ENCODE results near the gene KDM1B. TPM values are rescaled to one million over a fixed set of nuclear protein-coding genes. Genes with fewer than 3 reads are reported as not detected.

The KDM1B gene
- total RNA-seq, 1 experiment from 2014 or later, result 15.8 TPM

DNA sequence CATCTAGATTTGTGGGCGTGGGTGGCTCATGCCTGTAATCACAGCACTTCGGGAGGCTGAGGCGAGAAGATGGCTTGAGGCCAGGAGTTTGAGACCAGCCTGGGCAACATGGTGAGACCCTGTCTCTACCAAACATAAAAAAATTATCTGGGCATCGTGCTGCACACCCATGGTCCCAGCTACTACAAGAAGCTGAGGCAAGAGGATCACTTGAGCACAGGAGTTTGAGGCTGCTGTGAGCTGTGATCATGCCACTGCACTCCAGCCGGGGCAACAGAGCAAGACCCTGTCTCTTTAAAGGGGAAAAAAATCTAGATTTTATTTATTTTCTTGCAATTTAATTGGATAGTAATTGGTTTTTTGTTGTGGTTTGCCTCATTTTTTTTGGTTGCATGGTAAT, 55.5 kb downstream of the KDM1B start:
- no peaks in the 10 kb centered on the region for H3K9me3 ChIP-seq (ENCODE audit: low read depth, low read length, poor library complexity, severe bottlenecking)
- intact Hi-C loops (cut with micrococcal nuclease; ENCODE audit: unreplicated experiment), result no loop called here
- H3K4me3 ChIP-seq (ENCODE audit: low read depth, low read length, poor library complexity, severe bottlenecking), result no peak overlapping the region
- ChIA-PET POLR2A (ENCODE audit: low non-redundant PET) (no interaction called here), CTCF (no interaction called here)
- no peaks in the 10 kb centered on the region for H3K27me3 ChIP-seq (replicated peaks; ENCODE audit: insufficient read depth, low read depth, low read length, poor library complexity)
- H3K4me1 ChIP-seq (ENCODE audit: insufficient read depth, low read length, poor library complexity, severe bottlenecking), result no peaks in the 10 kb centered on the region
- H3K27ac ChIP-seq (ENCODE audit: low read depth, low read length, poor library complexity, severe bottlenecking), result no peak overlapping the region
- no peaks in the 10 kb centered on the region for H3K36me3 ChIP-seq (ENCODE audit: insufficient read depth, low read length, poor library complexity, severe bottlenecking)
- BruUV-seq (replicated peaks), result no TSS peak
- DNase-seq (ENCODE audit: low spot score), result no peak
- TF ChIP-seq CTCF (conservative IDR thresholded peaks at IDR 0.05; ENCODE audit: low read depth, low read length) (no peak), EZH2 (IDR thresholded peaks at IDR 0.05; ENCODE audit: borderline replicate concordance, low read depth, low read length, poor library complexity, severe bottlenecking) (no peak)

DNA sequence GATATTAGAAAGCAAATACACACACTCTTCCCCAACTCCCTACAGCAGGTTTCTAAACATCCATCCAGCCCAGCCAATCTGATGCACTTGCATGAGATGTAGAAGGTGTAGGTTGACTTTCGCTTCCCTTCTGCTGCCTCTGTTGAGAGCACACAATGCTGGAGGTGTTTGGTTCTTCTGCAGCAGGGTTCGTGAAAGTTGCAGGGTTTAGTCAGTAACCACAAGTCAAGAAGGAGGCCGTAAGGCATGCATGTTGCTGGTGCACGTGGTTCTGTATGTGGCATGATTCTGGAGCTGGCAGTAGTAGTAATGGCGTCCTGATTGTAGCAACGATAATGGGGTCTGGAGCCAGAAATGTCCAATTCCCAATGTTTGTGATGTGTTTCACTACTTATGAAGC, 56.1 kb downstream of the KDM1B start:
- Histone ChIP-seq H3K36me3 (ENCODE audit: insufficient read depth, low read length, poor library complexity, severe bottlenecking) (no peaks in the 10 kb centered on the region), H3K27ac (ENCODE audit: low read depth, low read length, poor library complexity, severe bottlenecking) (no peak overlapping the region), H3K4me3 (ENCODE audit: low read depth, low read length, poor library complexity, severe bottlenecking) (no peak overlapping the region), H3K4me1 (ENCODE audit: insufficient read depth, low read length, poor library complexity, severe bottlenecking) (no peaks in the 10 kb centered on the region), H3K27me3 (replicated peaks; ENCODE audit: insufficient read depth, low read depth, low read length, poor library complexity) (no peaks in the 10 kb centered on the region), H3K9me3 (ENCODE audit: low read depth, low read length, poor library complexity, severe bottlenecking) (no peaks in the 10 kb centered on the region)
- BruUV-seq (replicated peaks), result no TSS peak
- TF ChIP-seq CTCF (conservative IDR thresholded peaks at IDR 0.05; ENCODE audit: low read depth, low read length) (no peak), EZH2 (IDR thresholded peaks at IDR 0.05; ENCODE audit: borderline replicate concordance, low read depth, low read length, poor library complexity, severe bottlenecking) (no peak)
- intact Hi-C loops (cut with micrococcal nuclease; ENCODE audit: unreplicated experiment), result no loop called here
- ChIA-PET CTCF (no interaction called here), POLR2A (ENCODE audit: low non-redundant PET) (no interaction called here)
- no peak for DNase-seq (ENCODE audit: low spot score)

DNA sequence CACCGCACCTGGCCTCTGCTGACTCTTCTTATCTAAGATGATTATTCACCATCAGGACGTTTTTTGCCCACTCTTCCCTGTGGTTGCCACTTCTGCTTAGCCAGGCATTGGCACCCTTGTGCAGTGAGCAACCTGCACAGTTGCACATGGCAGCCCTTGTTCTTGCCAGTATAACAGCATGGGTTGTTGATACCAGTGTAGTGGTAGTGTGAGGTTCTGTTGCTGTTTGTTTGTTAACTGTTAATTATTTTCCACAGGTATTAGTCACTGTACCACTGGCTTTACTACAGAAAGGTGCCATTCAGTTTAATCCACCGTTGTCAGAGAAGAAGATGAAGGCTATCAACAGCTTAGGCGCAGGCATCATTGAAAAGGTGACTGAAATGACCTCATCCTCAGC, 57.0 kb downstream of the KDM1B start:
- no peaks in the 10 kb centered on the region for H3K36me3 ChIP-seq (ENCODE audit: insufficient read depth, low read length, poor library complexity, severe bottlenecking)
- DNase-seq (ENCODE audit: low spot score), result no peak
- ChIA-PET POLR2A (ENCODE audit: low non-redundant PET) (no interaction called here), CTCF (no interaction called here)
- H3K4me1 ChIP-seq (ENCODE audit: insufficient read depth, low read length, poor library complexity, severe bottlenecking), result no peaks in the 10 kb centered on the region
- H3K9me3 ChIP-seq (ENCODE audit: low read depth, low read length, poor library complexity, severe bottlenecking), result no peaks in the 10 kb centered on the region
- no peak overlapping the region for H3K4me3 ChIP-seq (ENCODE audit: low read depth, low read length, poor library complexity, severe bottlenecking)
- intact Hi-C loops (cut with micrococcal nuclease; ENCODE audit: unreplicated experiment), result no loop called here
- no peaks in the 10 kb centered on the region for H3K27me3 ChIP-seq (replicated peaks; ENCODE audit: insufficient read depth, low read depth, low read length, poor library complexity)
- no peak overlapping the region for H3K27ac ChIP-seq (ENCODE audit: low read depth, low read length, poor library complexity, severe bottlenecking)
- no peak for TF ChIP-seq CTCF (conservative IDR thresholded peaks at IDR 0.05; ENCODE audit: low read depth, low read length)
- no peak for TF ChIP-seq EZH2 (IDR thresholded peaks at IDR 0.05; ENCODE audit: borderline replicate concordance, low read depth, low read length, poor library complexity, severe bottlenecking)
- BruUV-seq (replicated peaks), result no TSS peak

All from A673 (cell line).